ENCODE data around the gene ADAM21. TPM values are rescaled to one million over a fixed set of nuclear protein-coding genes. Genes with fewer than 3 reads are reported as not detected.

The ADAM21 gene
- total RNA-seq, 1 experiment from 2014 or later = 0.26 TPM

Other genes starting within 250 kb of the ADAM21 start
- gene COX16, start 92.5 kb upstream of the ADAM21 start, total RNA-seq (2014; rRNA removed; shearing (Covaris generic)) = 43.9 and 74.1 TPM in 2 replicates
- gene SYNJ2BP, start 35.1 kb upstream of the ADAM21 start, total RNA-seq (2014; rRNA removed; shearing (Covaris generic)) = 20.4 and 20.6 TPM in 2 replicates
- gene ADAM20, start 82.8 kb downstream of the ADAM21 start, total RNA-seq (2014; rRNA removed; shearing (Covaris generic)) = 0.37 TPM in 1 of 2 replicates, not detected in the other
- gene MED6, start 148.5 kb downstream of the ADAM21 start, total RNA-seq (2014; rRNA removed; shearing (Covaris generic)) = 20.1 and 36.6 TPM in 2 replicates
- gene TTC9, start 189.7 kb downstream of the ADAM21 start, total RNA-seq (2014; rRNA removed; shearing (Covaris generic)) = 0.18 and 0.38 TPM in 2 replicates

Measured in SJSA1 (cell line).